Karpas-422 (cell line): ENCODE data around the gene CACNA1H. TPM values are rescaled to one million over a fixed set of nuclear protein-coding genes. Genes with fewer than 3 reads are reported as not detected.

Source experiments
- DNase-seq: peaks from one replicate; pipeline ENCODE4 v3.0.0-alpha.2; 2015
- H2AFZ ChIP-seq: fragments of 200-600 bp; sonication (generic); 2 replicates; pipeline ENCODE4 v1.6.1; 2014; ENCODE audit warnings: antibody characterized with exemption, low read length, mixed read lengths
- H3K27ac ChIP-seq: fragments of 200-600 bp; sonication (generic); 2 replicates; pipeline ENCODE4 v1.5.1; 2014; ENCODE audit warnings: mild to moderate bottlenecking, low read length, moderate library complexity
- H3K27me3 ChIP-seq: fragments of 200-600 bp; sonication (generic); 2 replicates; pipeline ENCODE4 v1.6.1; 2014; ENCODE audit warnings: low read length, mixed read lengths
- H3K36me3 ChIP-seq: fragments of 200-600 bp; sonication (generic); 2 replicates; pipeline ENCODE4 v1.6.1; 2014; ENCODE audit warnings: low read length, mixed read lengths; ENCODE audit not compliant: insufficient read depth
- H3K4me1 ChIP-seq: fragments of 200-600 bp; sonication (generic); 2 replicates; pipeline ENCODE4 v1.6.1; 2014; ENCODE audit warnings: mild to moderate bottlenecking, low read length, mixed read lengths
- H3K4me2 ChIP-seq: fragments of 200-600 bp; sonication (generic); 2 replicates; pipeline ENCODE4 v1.6.1; 2014; ENCODE audit warnings: low read length, low read depth, mild to moderate bottlenecking; ENCODE audit not compliant: poor library complexity, severe bottlenecking
- H3K4me3 ChIP-seq: fragments of 200-600 bp; sonication (generic); 2 replicates; pipeline ENCODE4 v1.5.1; 2014; ENCODE audit warnings: mild to moderate bottlenecking, antibody characterized with exemption, low read length, mixed read lengths
- H3K79me2 ChIP-seq: fragments of 200-600 bp; sonication (generic); 2 replicates; pipeline ENCODE4 v1.6.1; 2014; ENCODE audit warnings: mild to moderate bottlenecking, low read length, mixed read lengths
- H3K9ac ChIP-seq: fragments of 200-600 bp; sonication (generic); 2 replicates; pipeline ENCODE4 v1.6.0; 2014; ENCODE audit warnings: low read length
- H3K9me2 ChIP-seq: fragments of 200-600 bp; sonication (generic), shearing (Covaris generic); replicated peaks from 2 replicates; pipeline ENCODE4 v1.6.0; 2014; ENCODE audit warnings: mild to moderate bottlenecking, low read length, moderate library complexity; ENCODE audit not compliant: insufficient read depth
- H3K9me3 ChIP-seq: fragments of 300-700, 200-600 bp; sonication (generic); 2 replicates; pipeline ENCODE4 v1.6.1; 2014; ENCODE audit warnings: low read length, mixed read lengths
- H4K20me1 ChIP-seq: fragments of 200-600 bp; sonication (generic); 2 replicates; pipeline ENCODE4 v1.6.1; 2014; ENCODE audit warnings: mild to moderate bottlenecking, antibody characterized with exemption, low read length, low read depth; ENCODE audit not compliant: insufficient read depth
- total RNA-seq: library from RNA; depleted of rRNA; stranded (reverse); fragments of >200 nt; shearing (Covaris generic); gene quantifications from 2 replicates; pipeline ENCODE4 v1.2.3, GENCODE V29; 2014; ENCODE audit warnings: low replicate concordance

Gene CACNA1H
- total RNA-seq, 1 experiment from 2014 or later, result not detected

DNA sequence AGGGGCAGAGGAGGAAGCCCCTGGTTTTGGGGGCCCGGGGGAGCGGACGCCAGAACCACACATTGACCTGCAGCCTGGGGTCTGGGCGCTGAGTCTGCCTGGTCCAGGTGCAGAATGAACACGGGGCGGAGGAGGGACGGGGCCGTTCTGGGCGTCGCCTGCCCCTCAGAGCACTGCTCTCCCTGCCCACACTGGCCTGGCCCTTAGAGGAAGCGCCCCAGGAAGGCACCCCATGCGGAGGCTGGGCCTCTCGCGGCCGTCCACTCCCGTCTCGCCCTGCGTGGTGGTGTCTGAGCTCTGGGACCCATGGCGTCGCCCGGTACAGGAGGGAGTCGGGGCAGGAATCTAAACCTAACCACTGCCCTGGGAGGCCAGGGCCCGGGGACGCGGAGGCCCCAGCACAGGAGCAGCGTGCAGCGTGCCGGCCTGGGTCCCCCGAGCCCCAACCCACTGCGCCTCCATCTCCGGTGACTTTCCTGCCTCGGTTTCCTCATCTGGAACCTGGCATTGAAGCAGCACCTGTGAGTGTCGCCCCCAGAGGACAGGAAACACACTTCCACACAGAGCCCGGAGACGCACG, 107.3 kb downstream of the CACNA1H start:
- no peaks in the 10 kb centered on the region for H3K36me3 ChIP-seq
- H3K27ac ChIP-seq, result no peak overlapping the region
- H3K4me3 ChIP-seq, result no peak overlapping the region
- no peak overlapping the region for H2AFZ ChIP-seq
- no peaks in the 10 kb centered on the region for H3K79me2 ChIP-seq
- no peaks in the 10 kb centered on the region for H3K9me3 ChIP-seq
- peaks cover 23% of the 10 kb centered on the region for H3K4me1 ChIP-seq
- H3K9me2 ChIP-seq, result no peaks in the 10 kb centered on the region
- H3K27me3 ChIP-seq, result no peaks in the 10 kb centered on the region
- DNase-seq, result no peak
- H4K20me1 ChIP-seq, result peaks cover 13% of the 10 kb centered on the region; the same call in 1 of the 2 replicates
- no peak overlapping the region for H3K9ac ChIP-seq
- H3K4me2 ChIP-seq, result peak overlapping the region; percentile 23

GRCh38 chr16:1261131-1261892, 108.4 kb downstream of the CACNA1H start:
- no peaks in the 10 kb centered on the region for H3K79me2 ChIP-seq
- H3K4me2 ChIP-seq, result peak overlapping the region; percentile 26
- no peak overlapping the region for H3K4me3 ChIP-seq
- H2AFZ ChIP-seq, result no peak overlapping the region
- peaks cover 13% of the 10 kb centered on the region; the same call in 1 of the 2 replicates for H4K20me1 ChIP-seq
- H3K27ac ChIP-seq, result no peak overlapping the region
- H3K27me3 ChIP-seq, result no peaks in the 10 kb centered on the region
- peaks cover 17% of the 10 kb centered on the region for H3K4me1 ChIP-seq
- H3K9me2 ChIP-seq, result no peaks in the 10 kb centered on the region
- no peaks in the 10 kb centered on the region for H3K9me3 ChIP-seq
- no peak overlapping the region for H3K9ac ChIP-seq
- H3K36me3 ChIP-seq, result no peaks in the 10 kb centered on the region
- peak; percentile 73 for DNase-seq

DNA sequence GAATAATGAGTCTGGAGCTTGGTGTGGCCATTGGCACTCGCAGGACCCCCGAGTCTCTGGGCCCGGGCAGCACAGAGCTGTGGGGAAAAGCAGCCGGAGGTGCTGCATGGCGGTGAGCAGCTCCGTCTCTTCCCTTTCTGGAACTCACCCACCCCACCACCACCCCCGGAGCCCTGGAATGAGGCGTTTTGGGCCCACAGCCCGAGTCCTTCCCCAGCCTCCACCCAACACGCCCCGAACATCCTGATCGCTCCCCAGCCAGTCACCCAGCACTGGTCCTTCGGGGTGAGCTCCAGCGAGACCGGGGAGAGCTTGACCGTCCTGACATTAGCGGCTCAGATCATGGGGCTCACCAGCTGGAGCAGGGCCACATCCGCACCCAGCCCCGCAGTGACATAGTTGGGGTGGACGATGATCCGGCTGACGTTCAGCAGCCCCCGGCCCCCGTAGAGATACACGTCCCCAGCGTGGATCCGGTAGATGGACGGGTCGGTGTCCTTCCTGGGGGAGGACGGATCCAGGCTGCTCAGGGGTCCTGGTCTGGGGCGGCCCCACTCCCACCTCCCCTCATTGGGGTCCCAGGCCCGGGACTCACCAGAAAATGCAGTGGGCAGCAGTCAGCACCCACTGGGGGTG, 109.4 kb downstream of the CACNA1H start:
- peaks cover 17% of the 10 kb centered on the region for H3K4me1 ChIP-seq
- peaks cover 7% of the 10 kb centered on the region; the same call in 1 of the 2 replicates for H4K20me1 ChIP-seq
- no peak for DNase-seq
- no peaks in the 10 kb centered on the region for H3K36me3 ChIP-seq
- H3K9me2 ChIP-seq, result no peaks in the 10 kb centered on the region
- H3K4me3 ChIP-seq, result no peak overlapping the region
- H3K9me3 ChIP-seq, result no peaks in the 10 kb centered on the region
- H3K79me2 ChIP-seq, result no peaks in the 10 kb centered on the region
- H3K4me2 ChIP-seq, result no peak overlapping the region
- H3K9ac ChIP-seq, result no peak overlapping the region
- no peak overlapping the region for H2AFZ ChIP-seq
- H3K27me3 ChIP-seq, result no peaks in the 10 kb centered on the region
- no peak overlapping the region for H3K27ac ChIP-seq

DNA sequence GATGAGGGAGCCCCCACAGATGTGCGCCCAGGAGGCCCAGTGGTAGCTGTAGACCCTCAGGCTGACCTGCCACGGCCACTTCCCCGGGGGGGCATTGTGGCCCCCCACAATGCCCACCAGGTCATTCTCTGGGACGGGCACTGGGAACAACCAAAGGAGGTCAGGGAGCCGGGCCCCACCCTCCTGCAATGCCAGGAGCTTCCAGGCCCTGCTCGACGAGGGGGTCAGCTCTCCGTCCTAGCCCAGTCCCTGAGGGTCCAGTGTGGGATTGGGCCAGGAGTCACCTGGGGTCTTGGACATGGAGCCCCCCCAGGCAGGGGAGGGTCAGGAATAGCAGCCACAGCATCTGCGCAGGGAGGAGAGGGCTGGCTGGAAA, 109.9 kb downstream of the CACNA1H start:
- DNase-seq, result no peak
- Histone ChIP-seq H3K9ac (no peak overlapping the region), H3K4me3 (no peak overlapping the region), H3K27me3 (no peaks in the 10 kb centered on the region), H3K4me2 (no peak overlapping the region), H3K27ac (no peak overlapping the region), H3K79me2 (no peaks in the 10 kb centered on the region), H3K36me3 (no peaks in the 10 kb centered on the region), H2AFZ (no peak overlapping the region), H3K9me3 (no peaks in the 10 kb centered on the region), H4K20me1 (peaks cover 5% of the 10 kb centered on the region; the same call in 1 of the 2 replicates), H3K4me1 (peaks cover 17% of the 10 kb centered on the region), H3K9me2 (no peaks in the 10 kb centered on the region)

DNA sequence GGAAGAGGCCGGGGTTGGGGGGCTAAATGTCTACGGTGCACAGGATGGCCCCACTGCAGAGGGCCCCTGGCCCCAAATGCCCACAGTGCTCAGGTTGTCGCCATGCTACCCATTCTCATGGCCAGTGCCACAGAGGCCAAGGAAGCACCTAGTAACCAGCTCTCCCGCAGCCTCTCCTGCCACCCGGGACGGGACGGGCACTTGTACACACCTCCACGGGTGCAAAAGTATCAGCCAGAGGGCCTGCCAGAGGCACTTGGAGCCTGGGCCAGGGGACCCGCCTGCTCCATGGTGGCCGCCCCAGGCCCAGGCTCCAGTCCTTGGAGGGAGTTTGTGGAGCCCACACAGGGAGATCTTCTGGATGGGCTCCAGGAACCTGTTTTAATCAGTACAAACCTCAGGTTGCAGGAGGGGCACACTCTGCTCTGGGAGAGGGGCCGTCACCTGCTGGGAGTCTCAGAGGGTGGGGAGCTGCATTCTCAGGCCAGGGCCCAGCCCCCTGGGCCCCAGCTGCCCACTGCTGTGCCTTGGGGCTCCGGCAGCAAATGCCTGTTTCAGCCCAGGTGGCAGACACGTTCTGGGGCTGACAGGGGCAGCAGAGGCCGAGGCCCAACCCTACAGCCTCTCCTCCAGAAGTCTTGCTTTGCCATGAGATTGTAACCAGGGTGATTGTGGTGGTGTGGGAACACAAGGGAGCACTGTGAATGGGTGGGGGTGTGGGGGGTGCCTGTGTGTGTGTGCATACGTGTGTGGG, 110.9 kb downstream of the CACNA1H start:
- Histone ChIP-seq H3K27ac (no peak overlapping the region), H3K4me1 (peaks cover 17% of the 10 kb centered on the region), H3K4me3 (no peak overlapping the region), H3K4me2 (no peak overlapping the region), H3K9me3 (no peaks in the 10 kb centered on the region), H3K27me3 (no peaks in the 10 kb centered on the region), H2AFZ (no peak overlapping the region), H3K9me2 (no peaks in the 10 kb centered on the region), H3K9ac (no peak overlapping the region), H3K36me3 (no peaks in the 10 kb centered on the region), H4K20me1 (peaks cover 5% of the 10 kb centered on the region; the same call in 1 of the 2 replicates), H3K79me2 (no peaks in the 10 kb centered on the region)
- no peak for DNase-seq

DNA sequence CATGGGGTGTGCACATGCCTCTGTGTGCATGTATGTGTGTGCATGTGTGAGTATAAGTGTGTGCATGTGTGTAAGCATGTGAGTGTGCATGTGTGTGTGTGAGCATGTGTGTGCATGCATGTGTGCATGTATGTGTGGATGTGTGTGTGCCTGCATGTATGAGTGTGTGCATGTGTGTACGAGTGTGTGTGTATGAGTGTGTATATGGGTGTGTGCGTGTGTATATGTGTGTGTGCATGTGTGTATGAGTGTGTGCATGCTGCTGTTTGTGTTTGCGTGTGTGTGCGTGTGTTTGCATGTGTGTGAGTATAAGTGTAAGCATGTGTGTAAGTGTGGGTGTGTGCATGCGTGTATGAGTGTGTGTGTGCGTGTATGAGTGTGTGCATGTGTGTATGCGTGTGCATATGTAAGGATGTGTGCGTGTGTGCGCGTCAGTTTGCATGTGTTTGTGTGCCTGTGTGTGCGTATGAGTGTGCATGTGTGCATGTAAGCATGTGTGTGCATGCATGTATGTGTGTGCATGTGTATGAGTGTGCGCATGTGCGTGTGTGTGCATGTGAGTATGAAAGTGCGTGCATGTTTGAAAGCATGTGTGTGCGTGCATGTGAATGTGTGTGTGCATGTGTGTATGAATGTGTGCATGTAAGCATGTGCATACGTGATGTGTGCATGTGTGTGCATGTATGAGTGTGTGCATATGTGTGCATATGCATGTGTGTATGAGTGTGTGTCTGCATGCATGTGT, 111.6 kb downstream of the CACNA1H start:
- no peaks in the 10 kb centered on the region for H3K36me3 ChIP-seq
- no peak for DNase-seq
- H3K9ac ChIP-seq, result no peak overlapping the region
- H4K20me1 ChIP-seq, result peaks cover 5% of the 10 kb centered on the region; the same call in 1 of the 2 replicates
- H3K27ac ChIP-seq, result no peak overlapping the region
- H3K79me2 ChIP-seq, result no peaks in the 10 kb centered on the region
- no peak overlapping the region for H3K4me2 ChIP-seq
- H3K9me3 ChIP-seq, result no peaks in the 10 kb centered on the region
- H3K4me3 ChIP-seq, result no peak overlapping the region
- H3K9me2 ChIP-seq, result no peaks in the 10 kb centered on the region
- no peak overlapping the region for H2AFZ ChIP-seq
- H3K4me1 ChIP-seq, result peaks cover 17% of the 10 kb centered on the region
- H3K27me3 ChIP-seq, result no peaks in the 10 kb centered on the region

- H3K27ac ChIP-seq, result no peak overlapping the region
- DNase-seq, result no peak
- peaks cover 2% of the 10 kb centered on the region; the same call in 1 of the 2 replicates for H4K20me1 ChIP-seq
- H3K27me3 ChIP-seq, result no peaks in the 10 kb centered on the region
- H3K4me3 ChIP-seq, result no peak overlapping the region
- H3K9me3 ChIP-seq, result no peaks in the 10 kb centered on the region
- H3K9ac ChIP-seq, result no peak overlapping the region
- no peaks in the 10 kb centered on the region for H3K79me2 ChIP-seq
- H3K9me2 ChIP-seq, result no peaks in the 10 kb centered on the region
- no peak overlapping the region for H3K4me2 ChIP-seq
- no peaks in the 10 kb centered on the region for H3K36me3 ChIP-seq
- H2AFZ ChIP-seq, result no peak overlapping the region
- H3K4me1 ChIP-seq, result peaks cover 17% of the 10 kb centered on the region
These were observed 112.3 kb downstream of the CACNA1H start for GRCh38 chr16:1265090-1265630.
